Anterior cingulate cortex (tissue), 58 donors: Measurements from ENCODE around the gene ANKH.

Source experiments
- DNase-seq, 58 donors: peaks; one replicate each; lab custom pipeline; 2025; lab: John Stamatoyannopoulos, UW

The ANKH gene

DNA sequence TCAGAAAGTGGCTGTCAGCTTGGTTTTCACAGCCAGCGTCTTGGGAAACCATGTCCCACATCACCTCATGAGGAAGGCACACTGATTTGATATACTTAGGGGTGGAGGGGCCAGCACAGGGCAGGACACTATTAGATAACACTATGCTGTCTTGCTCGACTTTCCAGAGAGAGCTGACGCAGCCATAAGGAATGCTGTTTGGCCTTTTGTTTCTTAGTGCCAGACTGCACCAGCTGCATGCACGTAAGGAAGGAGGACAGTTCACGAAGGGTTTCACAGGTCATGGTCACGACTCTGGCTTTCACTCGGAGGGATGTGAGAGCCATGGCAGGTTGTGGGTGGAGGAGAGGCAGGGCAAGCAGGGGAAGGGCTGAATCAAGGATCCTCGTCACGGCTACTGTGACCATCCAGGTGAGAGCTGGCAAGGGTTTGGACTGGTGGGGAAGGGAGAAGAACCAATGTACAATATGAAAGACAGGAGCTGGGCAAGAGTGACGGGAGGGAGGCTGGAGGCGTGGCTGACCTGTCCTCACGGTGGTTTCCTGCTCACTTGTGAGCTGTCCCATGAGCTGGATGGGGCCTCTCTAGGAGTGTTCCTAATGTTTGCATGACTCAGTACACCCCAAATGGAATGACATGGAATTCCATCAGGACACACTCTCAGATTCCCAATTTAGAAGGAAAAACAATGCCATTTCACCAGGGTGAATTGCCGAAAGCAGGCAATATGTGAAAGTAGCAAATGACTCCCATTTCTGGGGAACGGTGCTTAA, 145.3 kb downstream of the ANKH start:
- DNase-seq, result no peak

DNA sequence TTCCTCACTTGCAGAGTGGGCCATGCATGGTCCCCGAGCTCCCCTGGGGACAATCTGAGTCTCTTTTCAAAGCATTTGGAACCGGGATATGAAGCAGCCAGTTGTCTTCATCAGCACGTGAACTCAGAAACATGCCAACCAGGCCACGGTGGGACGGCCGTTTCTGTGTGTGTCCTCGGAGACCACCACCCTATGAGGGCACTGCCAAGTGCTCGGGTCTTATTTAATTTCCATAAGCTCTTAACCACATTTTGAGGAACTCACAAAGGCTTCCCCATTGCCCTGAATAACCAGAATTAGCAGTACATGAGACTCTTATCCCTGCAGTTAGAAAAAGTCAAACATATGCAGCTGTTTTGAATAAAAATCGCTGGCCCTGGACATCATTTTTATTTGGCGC, 146.9 kb downstream of the ANKH start:
- peak in 1 of 58 donors; percentile 15 for DNase-seq

DNA sequence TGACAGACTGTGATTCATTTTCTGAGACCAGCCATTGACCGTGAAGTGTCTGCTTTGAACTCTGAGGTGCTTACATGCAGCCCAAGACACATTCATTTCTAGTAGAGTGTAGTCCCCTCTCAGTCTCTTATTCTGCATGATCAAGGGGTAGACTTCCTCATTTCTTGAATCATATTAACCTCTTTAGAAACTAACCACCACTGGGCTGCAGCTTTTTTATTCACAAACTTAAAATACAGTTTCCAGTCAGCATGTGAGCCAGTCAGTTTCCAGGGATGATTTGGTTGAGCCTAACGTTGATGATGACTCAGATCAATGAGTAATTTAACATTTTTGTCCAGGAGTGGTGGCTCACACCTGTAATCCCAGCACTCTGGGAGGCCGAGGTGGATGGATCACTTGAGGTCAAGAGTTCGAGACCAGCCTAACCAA, 147.9 kb downstream of the ANKH start:
- no peak for DNase-seq

DNA sequence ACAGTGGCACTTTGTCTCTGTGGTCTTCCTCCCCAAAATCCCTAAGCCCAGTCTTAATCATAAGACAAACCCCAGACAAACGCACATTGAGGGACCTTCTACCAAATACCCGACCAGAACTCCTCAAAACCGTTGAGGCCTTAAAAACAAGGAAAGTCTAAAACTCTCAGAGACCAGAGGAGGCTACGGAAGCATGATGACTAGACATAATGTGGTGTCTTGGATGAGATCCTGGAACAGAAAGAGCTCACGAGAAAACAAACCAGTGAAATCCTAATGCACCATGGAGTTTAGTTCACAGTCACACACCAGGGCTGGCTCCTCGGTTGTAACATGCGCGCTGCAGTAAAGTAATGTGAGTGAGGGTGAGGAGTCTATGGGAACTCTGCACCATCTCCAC, 148.7 kb downstream of the ANKH start:
- no peak for DNase-seq

DNA sequence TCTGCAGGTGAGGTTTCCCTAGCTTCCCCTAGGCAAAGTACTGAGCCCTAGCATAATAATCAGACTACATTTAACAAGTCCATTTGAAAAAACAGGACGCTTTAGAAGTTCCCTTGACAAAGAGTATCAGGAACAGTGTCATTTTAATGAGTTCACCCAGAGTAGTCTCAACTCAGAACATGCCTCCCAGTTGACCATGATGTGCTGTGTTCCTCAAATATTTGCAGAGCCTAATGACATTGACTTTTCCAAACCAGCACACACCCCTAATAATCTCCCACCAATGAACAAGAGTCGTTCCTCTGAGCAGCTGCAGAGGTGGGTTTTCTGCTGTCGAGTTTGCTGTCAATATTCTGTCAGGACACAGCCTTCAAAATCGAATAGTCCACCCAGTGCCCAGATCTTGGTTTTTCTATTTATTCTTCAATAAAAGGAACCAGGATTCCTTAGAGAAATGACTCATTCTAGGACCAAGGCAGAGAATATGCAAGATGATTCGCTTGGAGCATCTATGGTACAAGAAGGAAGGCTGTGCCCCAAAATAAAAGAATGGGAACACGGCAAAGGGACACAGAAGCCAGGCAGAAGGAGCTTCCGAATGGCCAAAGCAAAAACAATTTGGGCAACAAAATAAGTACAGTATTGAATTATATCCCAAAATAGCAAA, 149.5 kb downstream of the ANKH start:
- no peak for DNase-seq

- no peak for DNase-seq
These were observed 151.2 kb downstream of the ANKH start for GRCh38 chr5:14720236-14720923.

- DNase-seq, result no peak
These were observed 152.8 kb downstream of the ANKH start for GRCh38 chr5:14718778-14719177.

DNA sequence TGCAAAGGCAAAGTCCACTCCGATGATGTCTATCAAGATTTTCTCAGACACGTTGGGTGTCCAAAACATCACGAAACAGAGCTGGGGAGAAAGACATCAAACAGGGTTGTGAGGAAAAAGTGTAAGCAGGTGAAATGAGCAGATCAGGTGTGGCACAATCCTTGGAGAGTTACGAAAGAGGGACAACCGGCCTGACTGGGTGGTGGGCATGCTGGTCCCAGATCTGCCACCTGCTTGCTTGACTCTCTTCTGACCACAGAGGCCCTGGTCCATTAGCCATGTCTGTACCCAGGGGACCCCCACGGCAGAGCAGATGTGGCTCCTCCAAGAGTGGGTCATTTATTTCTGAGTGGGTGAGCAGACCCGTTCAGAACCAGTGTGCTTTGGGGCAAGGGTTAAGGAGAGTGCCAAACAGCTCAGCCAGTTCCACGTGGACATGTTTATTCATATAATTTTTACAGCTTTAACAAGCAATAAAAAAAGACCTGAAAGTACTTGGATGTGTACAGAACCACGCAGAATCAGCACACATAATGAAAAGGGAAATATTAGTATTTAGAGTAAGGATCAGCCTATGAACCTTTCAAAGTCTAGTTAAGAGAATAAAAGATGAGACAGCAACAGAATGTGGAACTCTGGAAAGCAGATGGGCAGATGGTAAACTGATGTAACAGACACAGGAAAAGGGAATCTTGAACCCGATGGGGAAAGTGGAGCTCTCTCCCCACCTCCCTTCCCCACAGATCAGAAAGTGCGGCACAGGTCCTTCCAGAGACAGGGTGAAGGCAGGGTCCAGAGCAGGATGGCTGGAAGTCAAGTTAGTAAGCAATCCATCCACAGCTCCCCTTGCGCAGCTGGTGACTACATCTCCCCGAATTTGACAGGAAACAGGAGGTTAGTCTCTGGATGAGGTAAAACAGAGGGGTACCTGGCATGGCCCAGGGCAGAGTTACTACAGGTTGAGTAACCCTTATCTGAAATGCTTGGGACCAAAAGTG, 154.5 kb downstream of the ANKH start:
- DNase-seq, result no peak

DNA sequence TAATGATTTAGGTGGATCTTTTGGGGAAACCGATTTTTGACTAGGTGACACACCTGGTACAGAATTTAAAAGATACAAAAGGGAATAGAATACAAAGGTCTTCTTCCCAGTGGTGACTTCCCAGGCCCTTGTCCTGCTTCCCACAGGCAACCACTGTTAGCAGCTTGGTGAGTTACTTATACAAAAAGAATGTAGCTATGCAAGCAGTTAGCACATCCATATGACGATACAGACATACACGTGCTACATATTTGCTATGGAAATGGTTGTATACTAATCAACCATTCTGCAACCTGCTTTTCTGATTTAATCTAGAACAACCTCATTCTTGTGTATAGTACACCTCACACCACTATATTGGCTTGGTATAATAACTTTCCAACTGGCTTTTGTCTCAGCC, 156.1 kb downstream of the ANKH start:
- DNase-seq, result no peak

DNA sequence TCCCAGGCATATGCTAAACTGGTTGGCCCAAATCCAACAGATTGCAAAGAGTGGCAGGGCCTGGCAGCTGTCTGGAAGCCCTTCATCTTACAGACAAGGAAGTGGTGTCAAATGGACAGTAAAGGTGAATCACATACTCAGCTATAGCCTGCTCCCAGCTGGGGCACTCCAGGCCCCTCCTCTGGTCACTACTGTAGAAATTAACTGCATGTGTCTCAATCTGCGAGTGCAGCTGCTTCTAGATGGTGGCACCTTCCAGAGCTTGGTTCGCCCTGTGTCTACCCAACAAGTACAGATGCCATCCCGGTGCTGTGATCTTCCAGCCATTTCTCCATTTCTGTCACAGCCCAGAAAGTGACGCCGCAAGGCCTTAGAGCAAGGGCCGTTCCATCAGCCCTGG, 156.9 kb downstream of the ANKH start:
- DNase-seq, result no peak

- no peak for DNase-seq
These were observed 157.8 kb downstream of the ANKH start for GRCh38 chr5:14713476-14714390.

DNA sequence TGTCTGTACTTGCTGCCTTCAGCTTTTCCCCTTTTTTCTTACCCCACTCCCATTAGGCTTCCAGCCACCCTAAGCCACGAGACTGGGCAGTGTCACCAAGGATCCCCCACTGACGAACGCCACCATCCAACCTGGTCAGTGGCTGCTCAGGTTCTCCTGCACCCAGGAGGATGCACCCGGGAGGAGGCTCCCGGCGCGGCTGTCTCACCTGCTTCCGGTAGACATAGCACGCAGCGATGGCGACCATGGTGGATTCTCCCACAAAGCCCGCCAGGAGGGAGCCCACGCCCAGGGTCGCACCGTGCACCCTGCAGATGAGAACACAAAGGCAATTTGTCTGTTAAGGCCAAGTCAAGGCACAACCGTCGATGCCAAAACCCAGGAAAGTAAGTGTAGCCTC, 158.9 kb downstream of the ANKH start:
- DNase-seq, result no peak

DNA sequence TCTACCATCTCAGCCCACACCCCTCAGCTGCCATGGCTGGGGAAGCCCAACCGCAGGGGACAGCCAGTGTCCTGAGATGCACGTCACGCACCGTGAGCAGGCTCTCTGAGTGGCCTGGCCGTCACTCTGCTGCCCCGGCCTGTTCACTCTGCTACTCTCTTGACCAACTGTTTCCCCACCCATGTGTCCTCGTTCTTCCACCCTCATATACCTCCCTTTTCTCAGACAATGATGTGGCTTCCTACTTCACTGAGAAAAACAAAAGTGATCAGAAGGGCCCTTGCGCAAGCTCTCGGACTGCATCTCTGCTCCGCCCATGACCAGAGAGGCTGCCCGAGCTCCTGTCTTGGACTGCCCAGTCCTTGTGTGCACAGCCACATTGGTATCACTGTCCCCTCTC, 159.4 kb downstream of the ANKH start:
- DNase-seq, result no peak

GRCh38 chr5:14710313-14710994, 161.1 kb downstream of the ANKH start:
- DNase-seq, result no peak

DNA sequence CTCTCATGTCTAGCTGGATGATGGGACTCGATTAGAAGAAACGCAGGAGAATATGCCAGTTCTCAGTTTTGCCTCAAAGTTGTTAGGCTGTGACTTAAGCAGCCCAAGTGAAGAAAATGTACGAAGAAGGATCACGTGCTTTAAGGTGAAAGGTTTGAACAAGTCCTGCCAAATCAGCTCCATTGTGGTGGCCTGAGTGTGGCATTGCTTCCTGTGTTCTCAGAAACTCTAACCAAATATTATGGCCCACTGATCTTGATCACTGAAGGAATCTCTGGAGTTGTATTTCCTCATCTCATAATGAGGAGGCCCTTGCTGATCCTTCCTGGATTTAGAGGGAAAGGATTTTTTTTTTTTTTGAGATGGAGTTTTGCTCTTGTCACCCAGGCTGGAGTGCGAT, 163.0 kb downstream of the ANKH start:
- DNase-seq, result no peak

GRCh38 chr5:14707811-14708390, 163.7 kb downstream of the ANKH start:
- DNase-seq, result no peak

GRCh38 chr5:14706615-14707021, 165.0 kb downstream of the ANKH start:
- peak in 1 of 58 donors; percentile 14 for DNase-seq

DNA sequence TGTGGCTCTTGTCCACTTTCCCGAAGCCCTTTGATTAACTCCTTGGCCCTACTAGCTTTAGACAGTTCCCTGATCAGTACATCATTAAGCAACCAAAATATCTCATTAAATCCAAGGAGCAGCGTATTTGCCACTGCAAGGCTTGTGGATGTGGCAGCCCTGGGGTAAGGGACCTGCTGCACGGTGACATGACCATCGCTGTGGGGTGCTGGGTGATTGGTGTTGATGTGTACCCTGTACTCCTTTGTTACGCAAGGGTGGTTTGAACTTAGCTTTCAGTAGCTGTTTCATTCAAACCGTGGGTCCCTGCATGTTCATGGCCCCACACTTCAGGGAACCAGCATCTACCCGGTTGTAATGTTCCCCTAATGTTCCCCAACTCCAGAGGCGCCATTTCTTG, 166.0 kb downstream of the ANKH start:
- no peak for DNase-seq
